Neural crest cell (in vitro differentiated cells): Measurements from ENCODE around the gene EYA3. TPM values are rescaled to one million over a fixed set of nuclear protein-coding genes. Genes with fewer than 3 reads are reported as not detected.

Experiments
- DNase-seq: peaks from one replicate; pipeline ENCODE4 v3.0.0; 2021; ENCODE audit warnings: low read depth, mixed read lengths, low spot score
- H3K27ac Mint-ChIP-seq: one replicate; pipeline ENCODE4 v1.8.0; 2021; ENCODE audit warnings: mild to moderate bottlenecking, mixed read lengths; ENCODE audit not compliant: unreplicated experiment
- H3K27me3 Mint-ChIP-seq: 2 replicates; pipeline ENCODE4 v1.8.0; 2021; ENCODE audit warnings: low read depth, mild to moderate bottlenecking, mixed read lengths
- H3K36me3 Mint-ChIP-seq: 2 replicates; pipeline ENCODE4 v1.8.0; 2021; ENCODE audit warnings: low read depth, mild to moderate bottlenecking, mixed read lengths
- H3K4me1 Mint-ChIP-seq: 2 replicates; pipeline ENCODE4 v1.8.0; 2021; ENCODE audit warnings: mixed read lengths
- H3K4me3 Mint-ChIP-seq: one replicate; pipeline ENCODE4 v1.8.0; 2021; ENCODE audit warnings: mild to moderate bottlenecking, mixed read lengths
- H3K9me3 Mint-ChIP-seq: 2 replicates; pipeline ENCODE4 v1.8.0; 2021; ENCODE audit warnings: mixed read lengths
- total RNA-seq: library from RNA; stranded (reverse); gene quantifications from 2 replicates; pipeline ENCODE4 v1.2.1, GENCODE V29; 2021
- TF ChIP-seq, protein P1 (sequence below): fragments of 200-600 bp; sonication (generic); conservative IDR thresholded peaks from 2 replicates; pipeline ENCODE4 v1.5.0; 2021; ENCODE audit warnings: antibody characterized with exemption, mild to moderate bottlenecking

Gene EYA3
- total RNA-seq, 1 donor from 2014 or later = 35.9 TPM

GRCh38 chr1:28087614-28088167, 719 bp downstream of the EYA3 start:
- peaks cover 11% of the 10 kb centered on the region for H3K4me1 Mint-ChIP-seq
- H3K27me3 Mint-ChIP-seq = peaks cover 2% of the 10 kb centered on the region
- H3K36me3 Mint-ChIP-seq = no peaks in the 10 kb centered on the region
- H3K4me3 Mint-ChIP-seq = peak overlapping the region; percentile 97
- TF ChIP-seq, protein P1, sequence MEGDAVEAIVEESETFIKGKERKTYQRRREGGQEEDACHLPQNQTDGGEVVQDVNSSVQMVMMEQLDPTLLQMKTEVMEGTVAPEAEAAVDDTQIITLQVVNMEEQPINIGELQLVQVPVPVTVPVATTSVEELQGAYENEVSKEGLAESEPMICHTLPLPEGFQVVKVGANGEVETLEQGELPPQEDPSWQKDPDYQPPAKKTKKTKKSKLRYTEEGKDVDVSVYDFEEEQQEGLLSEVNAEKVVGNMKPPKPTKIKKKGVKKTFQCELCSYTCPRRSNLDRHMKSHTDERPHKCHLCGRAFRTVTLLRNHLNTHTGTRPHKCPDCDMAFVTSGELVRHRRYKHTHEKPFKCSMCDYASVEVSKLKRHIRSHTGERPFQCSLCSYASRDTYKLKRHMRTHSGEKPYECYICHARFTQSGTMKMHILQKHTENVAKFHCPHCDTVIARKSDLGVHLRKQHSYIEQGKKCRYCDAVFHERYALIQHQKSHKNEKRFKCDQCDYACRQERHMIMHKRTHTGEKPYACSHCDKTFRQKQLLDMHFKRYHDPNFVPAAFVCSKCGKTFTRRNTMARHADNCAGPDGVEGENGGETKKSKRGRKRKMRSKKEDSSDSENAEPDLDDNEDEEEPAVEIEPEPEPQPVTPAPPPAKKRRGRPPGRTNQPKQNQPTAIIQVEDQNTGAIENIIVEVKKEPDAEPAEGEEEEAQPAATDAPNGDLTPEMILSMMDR = no peak
- DNase-seq = no peak
- no peaks in the 10 kb centered on the region for H3K9me3 Mint-ChIP-seq
- H3K27ac Mint-ChIP-seq = peak overlapping the region; percentile 97

- Mint-ChIP-seq H3K9me3 (no peaks in the 10 kb centered on the region), H3K27ac (no peak overlapping the region), H3K36me3 (no peaks in the 10 kb centered on the region), H3K27me3 (no peaks in the 10 kb centered on the region), H3K4me1 (peaks cover 11% of the 10 kb centered on the region), H3K4me3 (peak overlapping the region; percentile 97)
- no peak for DNase-seq
- TF ChIP-seq, protein P1 = no peak
Observed at GRCh38 chr1:28086651-28087050, 1.8 kb downstream of the EYA3 start.

DNA sequence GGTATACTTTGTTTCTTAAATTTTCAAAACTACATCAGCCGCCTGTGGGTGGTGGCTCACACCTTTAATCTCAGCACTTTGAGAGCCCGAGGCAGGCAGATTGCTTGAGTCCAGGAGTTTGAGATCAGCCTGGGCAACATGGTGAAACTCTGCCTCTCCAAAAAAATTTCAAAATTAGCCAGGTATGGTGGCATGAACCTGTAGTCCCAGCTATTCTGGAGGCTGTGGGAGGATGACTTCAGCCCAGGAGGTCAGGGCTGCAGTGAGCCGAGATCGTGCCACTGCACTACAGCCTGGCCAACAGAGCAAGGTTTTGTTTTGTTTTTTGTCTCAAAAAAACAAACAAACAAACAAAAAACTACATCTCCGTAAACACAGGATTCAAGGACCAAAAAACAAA, 3.3 kb downstream of the EYA3 start:
- no peaks in the 10 kb centered on the region for H3K9me3 Mint-ChIP-seq
- H3K4me1 Mint-ChIP-seq = peaks cover 11% of the 10 kb centered on the region
- no peak for DNase-seq
- TF ChIP-seq, protein P1 = no peak
- no peak overlapping the region for H3K27ac Mint-ChIP-seq
- no peaks in the 10 kb centered on the region for H3K36me3 Mint-ChIP-seq
- no peaks in the 10 kb centered on the region for H3K27me3 Mint-ChIP-seq
- H3K4me3 Mint-ChIP-seq = peak overlapping the region; percentile 29

DNA sequence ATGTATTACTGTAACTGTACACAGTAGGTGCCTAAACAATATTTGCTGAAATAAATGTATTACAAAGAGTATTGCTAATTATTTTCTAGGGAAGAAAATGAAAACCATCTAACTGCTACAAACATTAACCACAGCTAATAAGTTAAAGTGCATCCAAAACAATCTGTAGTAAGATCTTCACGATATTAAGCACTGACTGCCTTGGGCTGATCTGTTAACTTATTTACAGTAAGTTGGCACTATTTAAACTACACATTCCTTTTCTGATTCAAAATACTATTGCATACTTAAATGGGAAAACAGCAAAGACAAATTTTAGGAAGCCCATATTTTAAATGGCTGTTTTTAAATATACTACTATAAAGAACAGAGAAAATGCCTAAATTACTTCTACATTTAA, 4.5 kb downstream of the EYA3 start:
- TF ChIP-seq, protein P1 = no peak
- no peak for DNase-seq
- H3K4me1 Mint-ChIP-seq = peaks cover 11% of the 10 kb centered on the region
- H3K36me3 Mint-ChIP-seq = no peaks in the 10 kb centered on the region
- H3K27ac Mint-ChIP-seq = no peak overlapping the region
- no peak overlapping the region for H3K4me3 Mint-ChIP-seq
- no peaks in the 10 kb centered on the region for H3K27me3 Mint-ChIP-seq
- H3K9me3 Mint-ChIP-seq = no peaks in the 10 kb centered on the region

GRCh38 chr1:28078680-28079626, 9.5 kb downstream of the EYA3 start:
- TF ChIP-seq, protein P1 = no peak
- no peak overlapping the region for H3K27ac Mint-ChIP-seq
- H3K9me3 Mint-ChIP-seq = no peaks in the 10 kb centered on the region
- H3K4me1 Mint-ChIP-seq = peaks cover 4% of the 10 kb centered on the region
- no peaks in the 10 kb centered on the region for H3K36me3 Mint-ChIP-seq
- DNase-seq = no peak
- no peak overlapping the region for H3K4me3 Mint-ChIP-seq
- no peaks in the 10 kb centered on the region for H3K27me3 Mint-ChIP-seq
